Mucosa of gallbladder (tissue), 1 donor: ENCODE data around the gene FAM98C. TPM values are rescaled to one million over a fixed set of nuclear protein-coding genes. Genes with fewer than 3 reads are reported as not detected.

Experiments used
- DNase-seq: peaks from one replicate; pipeline ENCODE4 v3.0.0-alpha.2; 2020; ENCODE audit warnings: low spot score
- total RNA-seq: library from RNA; stranded (reverse); gene quantifications from one replicate; pipeline ENCODE4 v1.2.1, GENCODE V29; 2021
- donor health status: DM: no; HTN: no; CAD: no.

The FAM98C gene
- total RNA-seq, 1 donor from 2014 or later, result 35.2 TPM

DNA sequence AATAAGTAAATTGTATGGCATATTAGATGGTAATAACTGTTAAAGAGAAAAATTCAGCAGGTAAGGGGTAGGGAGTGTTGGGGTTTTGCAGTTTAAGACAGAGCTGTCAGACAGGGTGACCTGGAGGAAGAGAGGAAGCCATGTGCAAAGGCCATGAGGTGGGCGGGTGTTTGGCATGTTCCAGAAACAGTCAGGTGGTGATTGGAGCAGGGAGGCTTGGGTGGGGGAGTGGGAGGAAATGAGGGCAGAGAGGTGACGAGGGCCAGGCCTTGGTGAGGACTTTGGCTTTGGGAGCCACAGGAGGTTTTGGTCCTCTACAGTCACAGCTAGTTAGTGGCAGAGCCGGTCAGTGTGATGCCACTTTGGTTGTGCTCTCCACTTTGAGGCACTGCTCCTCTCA, 50.7 kb downstream of the FAM98C start:
- no peak for DNase-seq

- DNase-seq, result no peak
Measured at GRCh38 chr19:38455031-38455430, 52.1 kb downstream of the FAM98C start.

GRCh38 chr19:38457202-38457601, 54.3 kb downstream of the FAM98C start:
- DNase-seq, result no peak

- no peak for DNase-seq
Measured at GRCh38 chr19:38457690-38458405, 55.0 kb downstream of the FAM98C start.

Other genes starting within 250 kb of the FAM98C start
- gene DPF1, start 178.9 kb upstream of the FAM98C start, total RNA-seq, result 0.12 TPM
- 180 TPM for gene PPP1R14A, start 146.7 kb upstream of the FAM98C start, total RNA-seq
- 567 TPM for gene SPINT2, start 138.5 kb upstream of the FAM98C start, total RNA-seq
- gene C19orf33, start 98.8 kb upstream of the FAM98C start, total RNA-seq, result 77.7 TPM
- 31.6 TPM for gene YIF1B, start 87.1 kb upstream of the FAM98C start, total RNA-seq
- gene KCNK6, start 83.2 kb upstream of the FAM98C start, total RNA-seq, result 21.5 TPM
- 11.9 TPM for gene CATSPERG, start 67.3 kb upstream of the FAM98C start, total RNA-seq
- 112 TPM for gene PSMD8, start 28.5 kb upstream of the FAM98C start, total RNA-seq
- gene GGN, start 15.1 kb upstream of the FAM98C start, total RNA-seq, result 1.8 TPM
- gene SPRED3, start 14.4 kb upstream of the FAM98C start, total RNA-seq, result 3.4 TPM
- gene RASGRP4, start 23.1 kb downstream of the FAM98C start, total RNA-seq, result 3.5 TPM
- gene RYR1, start 30.6 kb downstream of the FAM98C start, total RNA-seq, result 4.9 TPM
- gene MAP4K1, start 214.9 kb downstream of the FAM98C start, total RNA-seq, result 8.2 TPM
- gene EIF3K, start 216.1 kb downstream of the FAM98C start, total RNA-seq, result 233 TPM
- gene ACTN4, start 244.6 kb downstream of the FAM98C start, total RNA-seq, result 628 TPM